GM18508 (cell line): ENCODE results near the gene THBS2.
"Not testable (repeated sequence)": the region's sequence is repeated elsewhere in the genome, so short reads cannot be mapped to it uniquely, and the experiment has no call there.

ENCODE experiments used
- ATAC-seq: cut with Tn5 transposase; IDR thresholded peaks from one replicate; pipeline ENCODE4 v1.9.1; 2021; ENCODE audit warnings: moderate number of reproducible peaks; ENCODE audit not compliant: insufficient read depth, unreplicated experiment

THBS2 gene

GRCh38 chr6:169214789-169215188 is 38.9 kb downstream of the THBS2 start:
- ATAC-seq, result not testable (repeated sequence)

DNA sequence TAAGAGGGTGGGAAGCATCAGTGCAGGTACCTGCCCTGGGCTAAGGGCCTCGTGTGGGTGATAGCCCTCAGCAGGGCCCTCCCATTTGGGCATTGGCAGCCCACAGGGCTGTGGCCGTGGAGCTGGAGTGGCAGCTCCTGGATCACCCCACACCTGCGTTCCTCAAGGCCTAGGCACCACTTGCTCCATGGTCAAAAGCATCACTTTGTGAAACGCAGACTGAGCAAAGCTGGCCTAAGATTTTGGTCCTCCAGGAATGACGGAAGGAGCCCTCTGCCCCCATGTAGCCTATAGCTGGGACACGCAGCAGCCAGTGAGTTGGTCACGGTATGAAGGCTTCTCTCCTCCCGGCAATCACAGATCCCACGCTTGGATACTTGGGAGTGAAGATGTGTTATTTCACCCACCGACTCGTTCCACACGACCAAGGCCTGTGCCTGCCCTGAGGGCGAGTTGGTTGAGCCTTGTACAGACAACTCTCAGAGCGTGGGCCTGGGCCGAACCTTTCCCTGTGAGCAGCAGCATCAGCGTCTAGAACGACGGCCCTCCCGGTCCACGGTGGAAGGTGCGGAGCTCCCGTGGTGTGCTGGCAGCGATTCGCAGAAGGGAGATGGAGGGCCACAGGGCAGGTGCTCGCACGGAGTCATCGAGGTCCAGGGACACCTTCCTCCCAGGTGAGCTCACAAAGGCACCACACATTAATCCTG is 39.7 kb downstream of the THBS2 start:
- ATAC-seq, result no peak

- peak; percentile 94 for ATAC-seq
Measured at GRCh38 chr6:169212897-169213813, 40.5 kb downstream of the THBS2 start.

GRCh38 chr6:169212436-169212835 is 41.2 kb downstream of the THBS2 start:
- no peak for ATAC-seq

DNA sequence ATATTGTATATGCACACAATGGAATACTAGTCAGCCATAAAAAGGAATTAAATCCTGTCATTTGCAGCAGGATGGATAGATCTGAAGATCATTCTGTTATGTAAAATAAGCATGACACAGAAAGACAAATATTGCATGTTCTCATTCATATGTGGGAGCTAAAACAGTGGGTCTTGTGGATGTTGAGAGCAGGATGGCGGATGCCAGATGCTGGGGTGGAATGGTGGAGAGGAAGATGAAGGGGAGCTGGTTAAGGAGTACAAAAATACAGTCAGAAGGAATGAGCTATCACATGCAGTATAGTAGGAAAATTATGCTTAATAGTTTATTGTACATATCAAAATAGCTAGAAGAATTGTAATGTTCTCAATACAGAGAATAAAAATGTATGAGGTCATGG is 41.8 kb downstream of the THBS2 start:
- no peak for ATAC-seq

DNA sequence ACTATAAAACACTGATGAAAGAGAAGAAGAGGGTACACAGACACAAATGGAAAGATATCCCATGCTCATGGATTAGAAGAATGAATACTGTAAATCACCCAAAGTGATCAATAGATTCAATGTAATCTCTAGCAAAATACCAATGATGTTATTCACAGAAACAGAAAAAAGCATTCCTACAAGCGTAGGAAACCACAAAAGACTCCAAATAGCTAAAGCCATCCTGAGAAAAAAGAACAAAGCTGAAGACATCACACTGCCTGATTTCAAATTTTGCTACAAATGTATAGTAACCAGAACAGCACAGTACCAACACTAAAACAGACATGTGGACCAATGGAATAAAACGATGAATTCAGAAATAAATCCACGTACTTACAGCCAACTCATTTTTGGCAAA is 43.0 kb downstream of the THBS2 start:
- no peak for ATAC-seq

DNA sequence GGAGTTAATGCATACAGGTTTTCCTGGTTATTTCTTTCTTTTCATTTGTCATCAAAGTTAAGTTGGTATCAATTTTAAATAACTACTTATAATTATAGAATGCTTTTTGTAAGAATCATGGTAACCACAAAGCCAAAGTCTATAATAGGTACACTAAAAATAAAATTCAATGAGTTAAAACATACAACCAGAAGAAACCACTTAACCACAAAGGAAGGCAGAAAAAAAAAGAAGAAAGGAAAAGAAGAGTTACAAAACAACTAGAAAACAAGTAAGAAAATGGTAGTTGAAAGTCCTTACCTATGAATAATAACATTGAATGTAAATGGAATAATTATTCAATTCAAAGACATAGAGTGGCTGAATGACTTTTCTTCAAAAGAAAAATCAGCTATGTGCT is 45.6 kb downstream of the THBS2 start:
- ATAC-seq, result no peak

- ATAC-seq, result no peak
Measured at GRCh38 chr6:169207482-169207881, 46.2 kb downstream of the THBS2 start.

GRCh38 chr6:169205176-169206160 is 48.2 kb downstream of the THBS2 start:
- no peak for ATAC-seq

DNA sequence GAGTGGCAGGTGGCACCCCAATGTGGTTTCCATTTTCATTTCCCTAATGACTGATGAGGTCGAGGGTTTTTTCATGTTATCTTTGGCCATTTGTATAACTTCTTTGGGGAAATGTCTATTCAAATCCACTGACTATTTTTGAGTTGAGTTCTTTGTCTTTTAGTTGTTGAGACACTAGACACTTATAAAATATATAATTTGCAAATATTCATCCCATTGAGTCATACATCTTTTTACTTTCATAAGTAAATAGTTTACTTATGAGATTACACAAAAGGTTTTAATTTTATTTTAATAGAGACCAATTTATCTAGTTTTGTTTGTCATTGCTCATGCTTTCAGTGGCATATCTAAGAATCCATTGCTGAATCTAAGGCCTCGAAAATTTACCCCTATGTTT is 49.5 kb downstream of the THBS2 start:
- ATAC-seq, result no peak

DNA sequence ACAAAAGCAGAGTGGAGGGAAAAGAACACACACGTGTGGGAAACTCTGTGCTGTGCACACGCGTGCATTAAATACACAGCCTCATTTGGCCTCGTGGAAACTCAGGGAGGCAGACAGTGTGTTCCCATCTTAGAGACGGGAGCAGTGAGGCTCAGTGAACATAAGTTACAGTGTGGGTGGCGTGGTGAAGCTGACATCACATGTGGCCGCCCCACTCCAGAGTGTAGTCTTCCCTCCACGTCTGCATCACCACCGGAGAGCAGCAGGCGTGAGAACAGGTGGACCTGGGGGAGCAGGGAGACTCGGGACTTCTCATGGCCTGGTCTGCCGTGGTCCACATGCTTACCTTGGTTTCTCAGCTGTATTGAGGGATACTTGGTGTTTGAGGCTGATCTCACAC is 51.7 kb downstream of the THBS2 start:
- no peak for ATAC-seq

- ATAC-seq, result no peak
Measured at GRCh38 chr6:169200893-169201514, 52.6 kb downstream of the THBS2 start.

- ATAC-seq, result no peak
Measured at GRCh38 chr6:169199625-169200335, 53.9 kb downstream of the THBS2 start.

- ATAC-seq, result no peak
Measured at GRCh38 chr6:169198885-169199284, 54.8 kb downstream of the THBS2 start.

DNA sequence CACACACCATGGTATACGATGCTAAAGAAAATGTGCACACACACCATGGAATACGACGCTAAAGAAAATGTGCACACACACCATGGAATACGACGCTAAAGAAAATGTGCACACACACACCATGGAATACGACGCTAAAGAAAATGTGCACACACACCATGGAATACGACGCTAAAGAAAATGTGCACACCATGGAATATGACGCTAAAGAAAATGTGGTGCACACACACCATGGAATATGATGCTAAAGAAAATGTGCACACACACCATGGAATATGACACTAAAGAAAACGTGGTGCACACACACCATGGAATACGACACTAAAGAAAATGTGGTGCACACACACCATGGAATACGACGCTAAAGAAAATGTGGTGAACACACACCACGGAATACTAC is 55.7 kb downstream of the THBS2 start:
- not testable (repeated sequence) for ATAC-seq

- not testable (repeated sequence) for ATAC-seq
Measured at GRCh38 chr6:169196279-169196678, 57.4 kb downstream of the THBS2 start.

DNA sequence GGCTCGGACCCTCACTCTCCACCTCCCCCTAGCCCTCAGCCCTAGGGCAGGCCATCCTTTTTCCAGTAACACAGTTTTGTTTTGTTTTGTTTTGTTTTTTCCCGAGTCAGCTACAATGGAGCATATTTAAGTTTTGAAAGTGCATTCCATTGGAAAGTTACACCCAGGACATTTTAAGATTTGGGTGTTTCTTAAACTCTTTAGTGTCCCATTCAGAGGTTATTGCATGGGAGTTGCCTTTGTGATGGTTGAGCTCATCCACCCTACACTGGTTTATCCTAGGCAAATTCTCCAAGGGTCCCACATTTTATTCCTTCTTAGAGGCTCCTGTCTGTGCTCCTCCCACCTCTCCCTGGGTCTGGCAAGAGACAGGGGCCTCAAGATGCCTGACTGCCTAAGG is 58.9 kb downstream of the THBS2 start:
- ATAC-seq, result no peak

DNA sequence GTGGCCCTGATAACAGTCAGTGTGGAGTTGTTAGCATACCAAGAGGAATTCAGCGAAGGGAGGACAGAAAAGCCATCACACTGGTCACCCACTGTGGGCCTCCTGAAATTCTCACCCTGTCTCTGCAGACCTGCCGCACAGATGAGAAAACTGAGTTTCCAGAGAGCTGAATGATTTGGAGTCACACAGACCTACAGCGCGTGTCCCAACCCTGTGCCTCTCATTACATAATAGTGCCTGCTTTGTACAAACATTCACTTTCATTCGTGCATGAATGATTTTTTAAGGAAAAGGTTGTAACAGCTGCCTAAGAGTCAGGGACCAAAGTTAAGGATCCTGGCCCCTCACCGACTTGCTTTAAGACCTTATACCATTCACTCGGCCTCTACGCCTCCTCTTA is 62.7 kb downstream of the THBS2 start:
- ATAC-seq, result no peak

- no peak for ATAC-seq
Measured at GRCh38 chr6:169190144-169190584, 63.5 kb downstream of the THBS2 start.
